ENCODE results near the gene SLC16A1.

The SLC16A1 gene

GRCh38 chr1:112939810-112940209 is 16.2 kb downstream of the SLC16A1 start:
- no peak for DNase-seq
- peaks cover 2% of the 10 kb centered on the region for H3K4me1 ChIP-seq (ENCODE audit: control insufficient read depth, insufficient read depth, low read depth, low read length)
- no peak overlapping the region for H3K14ac ChIP-seq (ENCODE audit: low read length in 2 of 2)
- no peak overlapping the region for H4K91ac ChIP-seq (ENCODE audit: low read length)
- no peak overlapping the region for H3K27ac ChIP-seq (ENCODE audit: low read length, poor library complexity, severe bottlenecking)
- no peak overlapping the region for H2BK15ac ChIP-seq (ENCODE audit: low read depth, poor library complexity, severe bottlenecking)
- H3K79me1 ChIP-seq (replicated peaks; ENCODE audit: low read length, poor library complexity, severe bottlenecking), result peaks cover 6% of the 10 kb centered on the region
- no peak overlapping the region for H3K9ac ChIP-seq (ENCODE audit: low read length)
- no peak overlapping the region for H2BK5ac ChIP-seq (ENCODE audit: low read depth, low read length, poor library complexity, severe bottlenecking)
- WGBS, result 91% methylated on average over 2 of the region's 3 CpGs
- no peak overlapping the region for H3K4me2 ChIP-seq (ENCODE audit: low read length, poor library complexity, severe bottlenecking)
- H3K9me3 ChIP-seq (ENCODE audit: control insufficient read depth, low read length), result no peaks in the 10 kb centered on the region
- no peak overlapping the region for H2AK5ac ChIP-seq (ENCODE audit: low read length, severe bottlenecking)
- H2AFZ ChIP-seq (ENCODE audit: low read depth, low read length), result no peak overlapping the region
- H4K8ac ChIP-seq (ENCODE audit: low read length), result no peak overlapping the region
- no peak overlapping the region for H2BK120ac ChIP-seq (ENCODE audit: low read depth, low read length)
- H3K27me3 ChIP-seq (ENCODE audit: control insufficient read depth in 1 of 2, insufficient read depth in 1 of 2, low read length in 2 of 2), result no peaks in the 10 kb centered on the region
- no peak overlapping the region for H3K4me3 ChIP-seq (ENCODE audit: insufficient read depth in 1 of 2, low read depth in 1 of 2, low read length in 2 of 2)
- H2BK12ac ChIP-seq (ENCODE audit: low read length in 2 of 2), result no peak overlapping the region
- H3K4ac ChIP-seq (ENCODE audit: low read depth in 1 of 2, low read length in 2 of 2), result no peak overlapping the region
- H3K36me3 ChIP-seq (ENCODE audit: control insufficient read depth in 1 of 2, insufficient read depth in 2 of 2, low read depth in 1 of 2, low read length in 2 of 2), result peaks cover 3 to 4% of the 10 kb centered on the region in 2 experiments
- H3K23ac ChIP-seq (ENCODE audit: low read length in 2 of 2), result no peak overlapping the region
- H3K18ac ChIP-seq (ENCODE audit: low read depth in 1 of 2, low read length in 2 of 2), result no peak overlapping the region

- 87% methylated on average over 3 of the region's 3 CpGs for WGBS
Observed at GRCh38 chr1:112938210-112938609, 17.8 kb downstream of the SLC16A1 start.

GRCh38 chr1:112937495-112937894 is 18.5 kb downstream of the SLC16A1 start:
- no peak overlapping the region for H3K27ac ChIP-seq (ENCODE audit: low read length, poor library complexity, severe bottlenecking)
- peaks cover 4% of the 10 kb centered on the region for H3K79me1 ChIP-seq (replicated peaks; ENCODE audit: low read length, poor library complexity, severe bottlenecking)
- H2AK5ac ChIP-seq (ENCODE audit: low read length, severe bottlenecking), result no peak overlapping the region
- no peak overlapping the region for H2BK120ac ChIP-seq (ENCODE audit: low read depth, low read length)
- DNase-seq, result no peak
- H3K9ac ChIP-seq (ENCODE audit: low read length), result peak overlapping the region; percentile 41
- no peak overlapping the region for H2BK5ac ChIP-seq (ENCODE audit: low read depth, low read length, poor library complexity, severe bottlenecking)
- no peak overlapping the region for H2BK15ac ChIP-seq (ENCODE audit: low read depth, poor library complexity, severe bottlenecking)
- no peak overlapping the region for H3K4ac ChIP-seq (ENCODE audit: low read depth in 1 of 2, low read length in 2 of 2)
- no peak overlapping the region for H3K4me3 ChIP-seq (ENCODE audit: insufficient read depth in 1 of 2, low read depth in 1 of 2, low read length in 2 of 2)
- H3K9me3 ChIP-seq (ENCODE audit: control insufficient read depth, low read length), result no peaks in the 10 kb centered on the region
- H2BK12ac ChIP-seq (ENCODE audit: low read length in 2 of 2), result no peak overlapping the region
- no peak overlapping the region for H4K91ac ChIP-seq (ENCODE audit: low read length)
- H3K23ac ChIP-seq (ENCODE audit: low read length in 2 of 2), result no peak overlapping the region
- H3K18ac ChIP-seq (ENCODE audit: low read depth in 1 of 2, low read length in 2 of 2), result no peak overlapping the region
- H3K4me1 ChIP-seq (ENCODE audit: control insufficient read depth, insufficient read depth, low read depth, low read length), result peaks cover 2% of the 10 kb centered on the region
- no peak overlapping the region for H3K4me2 ChIP-seq (ENCODE audit: low read length, poor library complexity, severe bottlenecking)
- H3K27me3 ChIP-seq (ENCODE audit: control insufficient read depth in 1 of 2, insufficient read depth in 1 of 2, low read length in 2 of 2), result no peaks in the 10 kb centered on the region
- no peak overlapping the region for H3K14ac ChIP-seq (ENCODE audit: low read length in 2 of 2)
- no peak overlapping the region for H4K8ac ChIP-seq (ENCODE audit: low read length)
- no peak overlapping the region for H2AFZ ChIP-seq (ENCODE audit: low read depth, low read length)
- no peaks in the 10 kb centered on the region for H3K36me3 ChIP-seq (ENCODE audit: control insufficient read depth in 1 of 2, insufficient read depth in 2 of 2, low read depth in 1 of 2, low read length in 2 of 2)

More at GRCh38 chr1:112938210-112938609, 17.8 kb downstream of the SLC16A1 start:
- H3K18ac ChIP-seq (ENCODE audit: low read depth in 1 of 2, low read length in 2 of 2), result no peak overlapping the region
- H2AFZ ChIP-seq (ENCODE audit: low read depth, low read length), result no peak overlapping the region
- H3K27me3 ChIP-seq (ENCODE audit: control insufficient read depth in 1 of 2, insufficient read depth in 1 of 2, low read length in 2 of 2), result no peaks in the 10 kb centered on the region
- DNase-seq, result no peak
- no peak overlapping the region for H2BK120ac ChIP-seq (ENCODE audit: low read depth, low read length)
- no peak overlapping the region for H3K4me2 ChIP-seq (ENCODE audit: low read length, poor library complexity, severe bottlenecking)
- H3K36me3 ChIP-seq (ENCODE audit: control insufficient read depth in 1 of 2, insufficient read depth in 2 of 2, low read depth in 1 of 2, low read length in 2 of 2), result peaks cover 0 to 4% of the 10 kb centered on the region in 2 experiments
- H3K4ac ChIP-seq (ENCODE audit: low read depth in 1 of 2, low read length in 2 of 2), result no peak overlapping the region
- no peak overlapping the region for H3K9ac ChIP-seq (ENCODE audit: low read length)
- no peak overlapping the region for H2BK12ac ChIP-seq (ENCODE audit: low read length in 2 of 2)
- peaks cover 6% of the 10 kb centered on the region for H3K79me1 ChIP-seq (replicated peaks; ENCODE audit: low read length, poor library complexity, severe bottlenecking)
- H3K27ac ChIP-seq (ENCODE audit: low read length, poor library complexity, severe bottlenecking), result no peak overlapping the region
- H4K91ac ChIP-seq (ENCODE audit: low read length), result no peak overlapping the region
- H3K23ac ChIP-seq (ENCODE audit: low read length in 2 of 2), result no peak overlapping the region
- H3K9me3 ChIP-seq (ENCODE audit: control insufficient read depth, low read length), result no peaks in the 10 kb centered on the region
- no peak overlapping the region for H3K14ac ChIP-seq (ENCODE audit: low read length in 2 of 2)
- H2BK5ac ChIP-seq (ENCODE audit: low read depth, low read length, poor library complexity, severe bottlenecking), result no peak overlapping the region
- no peak overlapping the region for H2AK5ac ChIP-seq (ENCODE audit: low read length, severe bottlenecking)
- H4K8ac ChIP-seq (ENCODE audit: low read length), result no peak overlapping the region
- no peak overlapping the region for H3K4me3 ChIP-seq (ENCODE audit: insufficient read depth in 1 of 2, low read depth in 1 of 2, low read length in 2 of 2)
- H2BK15ac ChIP-seq (ENCODE audit: low read depth, poor library complexity, severe bottlenecking), result no peak overlapping the region
- peaks cover 2% of the 10 kb centered on the region for H3K4me1 ChIP-seq (ENCODE audit: control insufficient read depth, insufficient read depth, low read depth, low read length)

- peaks cover 8% of the 10 kb centered on the region for H3K79me1 ChIP-seq (replicated peaks; ENCODE audit: low read length, poor library complexity, severe bottlenecking)
- H2AFZ ChIP-seq (ENCODE audit: low read depth, low read length), result no peak overlapping the region
- no peak overlapping the region for H3K4ac ChIP-seq (ENCODE audit: low read depth in 1 of 2, low read length in 2 of 2)
- 100% methylated on average over 2 of the region's 2 CpGs for WGBS
- H3K4me3 ChIP-seq (ENCODE audit: insufficient read depth in 1 of 2, low read depth in 1 of 2, low read length in 2 of 2), result no peak overlapping the region
- no peak overlapping the region for H2BK12ac ChIP-seq (ENCODE audit: low read length in 2 of 2)
- H3K36me3 ChIP-seq (ENCODE audit: control insufficient read depth in 1 of 2, insufficient read depth in 2 of 2, low read depth in 1 of 2, low read length in 2 of 2), result no peaks in the 10 kb centered on the region
- no peak overlapping the region for H4K8ac ChIP-seq (ENCODE audit: low read length)
- no peak overlapping the region for H3K4me2 ChIP-seq (ENCODE audit: low read length, poor library complexity, severe bottlenecking)
- H2BK120ac ChIP-seq (ENCODE audit: low read depth, low read length), result no peak overlapping the region
- H3K27me3 ChIP-seq (ENCODE audit: control insufficient read depth in 1 of 2, insufficient read depth in 1 of 2, low read length in 2 of 2), result no peaks in the 10 kb centered on the region
- no peak overlapping the region for H3K23ac ChIP-seq (ENCODE audit: low read length in 2 of 2)
- no peak overlapping the region for H4K91ac ChIP-seq (ENCODE audit: low read length)
- H3K14ac ChIP-seq (ENCODE audit: low read length in 2 of 2), result no peak overlapping the region
- DNase-seq, result no peak
- H2BK15ac ChIP-seq (ENCODE audit: low read depth, poor library complexity, severe bottlenecking), result no peak overlapping the region
- H3K4me1 ChIP-seq (ENCODE audit: control insufficient read depth, insufficient read depth, low read depth, low read length), result peaks cover 2% of the 10 kb centered on the region
- H3K9ac ChIP-seq (ENCODE audit: low read length), result peak overlapping the region; percentile 41
- no peak overlapping the region for H3K27ac ChIP-seq (ENCODE audit: low read length, poor library complexity, severe bottlenecking)
- H2AK5ac ChIP-seq (ENCODE audit: low read length, severe bottlenecking), result no peak overlapping the region
- H3K9me3 ChIP-seq (ENCODE audit: control insufficient read depth, low read length), result no peaks in the 10 kb centered on the region
- H2BK5ac ChIP-seq (ENCODE audit: low read depth, low read length, poor library complexity, severe bottlenecking), result no peak overlapping the region
- no peak overlapping the region for H3K18ac ChIP-seq (ENCODE audit: low read depth in 1 of 2, low read length in 2 of 2)
Observed at GRCh38 chr1:112937070-112937469, 18.9 kb downstream of the SLC16A1 start.
